CD4-positive, alpha-beta memory T cell (primary cell): ENCODE results near the gene SLC6A16. TPM values are rescaled to one million over a fixed set of nuclear protein-coding genes. Genes with fewer than 3 reads are reported as not detected.

Experiments used
- CTCF ChIA-PET: fragments of 350-600 bp; sonication (Branson Sonifier 250); formaldehyde crosslinking; loops from one replicate; lab custom pipeline; 2021; ENCODE audit warnings: inconsistent platforms; ENCODE audit not compliant: partially characterized antibody; lab: Charles Lee
- POLR2A ChIA-PET: fragments of 350-600 bp; sonication (Branson Sonifier 250); formaldehyde crosslinking; loops from one replicate; lab custom pipeline; 2021; ENCODE audit not compliant: partially characterized antibody; lab: Charles Lee
- DNase-seq, 5 donors: peaks; one replicate each; pipeline versions ENCODE4 v3.0.0 to v3.0.0-alpha.2; 2020 to 2022; ENCODE audit warnings: mixed read lengths in 1 of 5
- H3K27ac ChIP-seq: one replicate; pipeline ENCODE4 v1.7.0; 2013; ENCODE audit warnings: low read depth, low read length
- H3K27me3 ChIP-seq: 2 replicates; pipeline ENCODE4 v1.7.0; 2013; ENCODE audit warnings: mild to moderate bottlenecking, low read length, moderate library complexity; ENCODE audit not compliant: insufficient read depth
- H3K36me3 ChIP-seq: 2 replicates; pipeline ENCODE4 v1.7.0; 2013; ENCODE audit warnings: mild to moderate bottlenecking, low read length, moderate library complexity; ENCODE audit not compliant: insufficient read depth
- H3K4me1 ChIP-seq: 2 replicates; pipeline ENCODE4 v1.7.0; 2013; ENCODE audit warnings: mild to moderate bottlenecking, low read length, moderate library complexity; ENCODE audit not compliant: insufficient read depth
- H3K4me3 ChIP-seq, 2 donors: one replicate each; pipeline ENCODE4 v1.7.0; 2013; ENCODE audit warnings: low read length in 2 of 2, mild to moderate bottlenecking in 1 of 2
- H3K9me3 ChIP-seq, 2 donors: one replicate each; pipeline ENCODE4 v1.7.0; 2013; ENCODE audit warnings: low read length in 2 of 2, control low read depth in 1 of 2; ENCODE audit not compliant: control insufficient read depth in 1 of 2
- H3K27ac Mint-ChIP-seq, 7 donors: one replicate each; pipeline ENCODE4 v1.8.0; 2020 to 2021; ENCODE audit warnings: mixed read lengths in 7 of 7, mild to moderate bottlenecking in 6 of 7, inconsistent platforms in 3 of 7, moderate library complexity in 3 of 7
- H3K27me3 Mint-ChIP-seq, 2 donors: one replicate each; pipeline ENCODE4 v1.8.0; 2020 to 2021; ENCODE audit warnings: mixed read lengths in 2 of 2
- H3K36me3 Mint-ChIP-seq, 2 donors: one replicate each; pipeline ENCODE4 v1.8.0; 2020 to 2021; ENCODE audit warnings: mixed read lengths in 2 of 2, inconsistent platforms in 1 of 2, mild to moderate bottlenecking in 1 of 2
- H3K4me1 Mint-ChIP-seq, 4 donors: one replicate each; pipeline ENCODE4 v1.8.0; 2020 to 2021; ENCODE audit warnings: mixed read lengths in 4 of 4, mild to moderate bottlenecking in 1 of 4
- H3K4me3 Mint-ChIP-seq, 8 donors: one replicate each; pipeline ENCODE4 v1.8.0; 2020 to 2021; ENCODE audit warnings: mixed read lengths in 8 of 8, mild to moderate bottlenecking in 7 of 8, moderate library complexity in 6 of 8, inconsistent platforms in 3 of 8
- H3K9me3 Mint-ChIP-seq, 8 donors: one replicate each; pipeline ENCODE4 v1.8.0; 2020 to 2021; ENCODE audit warnings: mixed read lengths in 8 of 8, mild to moderate bottlenecking in 5 of 8, inconsistent platforms in 3 of 8, moderate library complexity in 1 of 8
- intact Hi-C: fragments of 100-400 bp; cut with micrococcal nuclease; formaldehyde crosslinking; loops from one replicate; pipeline ENCODE4 v1.15.1; 2023
- polyA plus RNA-seq, 2 donors: library from polyadenylated mRNA; unstranded; fragments of 300-500 nt; fragmentation: Illumina TruSeq; gene quantifications; one replicate each; pipeline ENCODE4 v1.2.3, GENCODE V29; 2021
- total RNA-seq, 2 experiments: library from RNA; stranded (reverse); gene quantifications; one replicate each; pipeline ENCODE4 v1.2.3, GENCODE V29; 2021

Gene SLC6A16
- total and polyA plus RNA-seq, 4 experiments from 2014 or later = 1.1 to 5.1 (median 3.0) TPM

GRCh38 chr19:49357186-49357585 lies 32.2 kb upstream of the SLC6A16 start:
- Mint-ChIP-seq H3K9me3 (no peaks in the 10 kb centered on the region), H3K4me3 (no peak overlapping the region), H3K27me3 (peaks cover 19 to 22% of the 10 kb centered on the region in 2 donors), H3K4me1 (peaks cover 12 to 23% (median 16%) of the 10 kb centered on the region in 4 donors), H3K27ac (no peak overlapping the region), H3K36me3 (no peaks in the 10 kb centered on the region)
- Histone ChIP-seq H3K4me3 (no peak overlapping the region), H3K4me1 (peaks cover 16% of the 10 kb centered on the region), H3K9me3 (no peaks in the 10 kb centered on the region), H3K27me3 (no peaks in the 10 kb centered on the region), H3K36me3 (no peaks in the 10 kb centered on the region), H3K27ac (no peak overlapping the region)
- ChIA-PET CTCF (no interaction called here), POLR2A (no interaction called here)
- DNase-seq = no peak
- intact Hi-C loops = no loop called here

GRCh38 chr19:49356382-49356781 lies 31.4 kb upstream of the SLC6A16 start:
- Histone ChIP-seq H3K4me1 (peaks cover 9% of the 10 kb centered on the region), H3K27me3 (no peaks in the 10 kb centered on the region), H3K9me3 (no peaks in the 10 kb centered on the region), H3K27ac (no peak overlapping the region), H3K4me3 (no peak overlapping the region), H3K36me3 (no peaks in the 10 kb centered on the region)
- Mint-ChIP-seq H3K4me1 (peaks cover 9 to 23% (median 13%) of the 10 kb centered on the region in 4 donors), H3K27me3 (peaks cover 14 to 19% of the 10 kb centered on the region in 2 donors), H3K27ac (no peak overlapping the region), H3K9me3 (no peaks in the 10 kb centered on the region), H3K36me3 (no peaks in the 10 kb centered on the region), H3K4me3 (no peak overlapping the region)
- ChIA-PET POLR2A (no interaction called here), CTCF (no interaction called here)
- intact Hi-C loops = no loop called here
- no peak for DNase-seq

GRCh38 chr19:49355909-49356353 lies 30.9 kb upstream of the SLC6A16 start:
- Mint-ChIP-seq H3K4me1 (peaks cover 7 to 23% (median 12%) of the 10 kb centered on the region in 4 donors), H3K27me3 (peaks cover 13 to 19% of the 10 kb centered on the region in 2 donors), H3K9me3 (no peaks in the 10 kb centered on the region), H3K36me3 (no peaks in the 10 kb centered on the region), H3K4me3 (no peak overlapping the region), H3K27ac (no peak overlapping the region)
- CTCF ChIA-PET = no interaction called here
- POLR2A ChIA-PET = no interaction called here
- H3K4me3 ChIP-seq = no peak overlapping the region
- no peaks in the 10 kb centered on the region for H3K9me3 ChIP-seq
- DNase-seq = no peak
- H3K36me3 ChIP-seq = no peaks in the 10 kb centered on the region
- H3K27ac ChIP-seq = no peak overlapping the region
- H3K4me1 ChIP-seq = peaks cover 9% of the 10 kb centered on the region
- no peaks in the 10 kb centered on the region for H3K27me3 ChIP-seq
- intact Hi-C loops = no loop called here

GRCh38 chr19:49349567-49349966 lies 24.6 kb upstream of the SLC6A16 start:
- Histone ChIP-seq H3K36me3 (no peaks in the 10 kb centered on the region), H3K27ac (no peak overlapping the region), H3K9me3 (no peaks in the 10 kb centered on the region), H3K27me3 (no peaks in the 10 kb centered on the region), H3K4me1 (no peaks in the 10 kb centered on the region), H3K4me3 (no peak overlapping the region)
- Mint-ChIP-seq H3K27me3 (peaks cover 5 to 8% of the 10 kb centered on the region in 2 donors), H3K4me1 (peaks cover 1 to 6% (median 5%) of the 10 kb centered on the region in 4 donors), H3K36me3 (no peaks in the 10 kb centered on the region), H3K9me3 (peaks cover 0 to 2% (median 0%) of the 10 kb centered on the region in 8 donors), H3K4me3 (no peak overlapping the region), H3K27ac (no peak overlapping the region)
- DNase-seq = no peak
- intact Hi-C loops = no loop called here
- ChIA-PET CTCF (interaction anchor here (0.8 kb wide), 1 partner anchor 22 kb away, joined by 3 read pairs; no protein-coding TSS in a partner anchor), POLR2A (no interaction called here)

- intact Hi-C loops = no loop called here
- no peak overlapping the region for H3K27ac Mint-ChIP-seq
- no peak for DNase-seq
- CTCF ChIA-PET = interaction anchor here (1.0 to 1.9 kb wide), 2 partner anchors 94 to 122 kb away, joined by 3 to 5 read pairs; no protein-coding TSS in a partner anchor
- Histone ChIP-seq H3K9me3 (no peaks in the 10 kb centered on the region), H3K36me3 (no peaks in the 10 kb centered on the region), H3K27ac (no peak overlapping the region), H3K4me1 (no peaks in the 10 kb centered on the region), H3K27me3 (no peaks in the 10 kb centered on the region), H3K4me3 (no peak overlapping the region)
- peaks cover 3 to 5% of the 10 kb centered on the region in 2 donors for H3K27me3 Mint-ChIP-seq
- H3K4me3 Mint-ChIP-seq = no peak overlapping the region
- POLR2A ChIA-PET = interaction anchor here (1.1 to 1.7 kb wide), 2 partner anchors 13 to 15 kb away, joined by 4 read pairs; partner anchors contain the start of gene CD37
- H3K4me1 Mint-ChIP-seq = peaks cover 1 to 7% (median 6%) of the 10 kb centered on the region in 4 donors
- H3K36me3 Mint-ChIP-seq = no peaks in the 10 kb centered on the region
- H3K9me3 Mint-ChIP-seq = peaks cover 0 to 2% (median 0%) of the 10 kb centered on the region in 8 donors
These were observed 23.6 kb upstream of the SLC6A16 start for GRCh38 chr19:49348305-49349189.

- peaks cover 0 to 2% (median 0%) of the 10 kb centered on the region in 8 donors for H3K9me3 Mint-ChIP-seq
- intact Hi-C loops = no loop called here
- Histone ChIP-seq H3K27ac (no peak overlapping the region), H3K36me3 (no peaks in the 10 kb centered on the region), H3K4me3 (no peak overlapping the region), H3K9me3 (no peaks in the 10 kb centered on the region), H3K27me3 (no peaks in the 10 kb centered on the region), H3K4me1 (no peaks in the 10 kb centered on the region)
- peaks cover 0 to 2% of the 10 kb centered on the region in 2 donors for H3K27me3 Mint-ChIP-seq
- no peak overlapping the region for H3K27ac Mint-ChIP-seq
- ChIA-PET POLR2A (interaction anchor here (1.1 to 1.7 kb wide), 2 partner anchors 13 to 14 kb away, joined by 4 read pairs; partner anchors contain the start of gene CD37), CTCF (interaction anchor here (1.0 to 1.9 kb wide), 2 partner anchors 93 to 122 kb away, joined by 3 to 5 read pairs; no protein-coding TSS in a partner anchor)
- no peak overlapping the region for H3K4me3 Mint-ChIP-seq
- DNase-seq = no peak
- H3K36me3 Mint-ChIP-seq = peaks cover 0 to 2% of the 10 kb centered on the region in 2 donors
- H3K4me1 Mint-ChIP-seq = peaks cover 2 to 9% (median 7%) of the 10 kb centered on the region in 4 donors
These were observed 22.8 kb upstream of the SLC6A16 start for GRCh38 chr19:49347835-49348234.

- Histone ChIP-seq H3K36me3 (no peaks in the 10 kb centered on the region), H3K27ac (no peak overlapping the region), H3K4me1 (no peaks in the 10 kb centered on the region), H3K27me3 (no peaks in the 10 kb centered on the region), H3K4me3 (no peak overlapping the region), H3K9me3 (no peaks in the 10 kb centered on the region)
- Mint-ChIP-seq H3K4me3 (no peak overlapping the region), H3K27ac (no peak overlapping the region), H3K36me3 (peaks cover 0 to 6% of the 10 kb centered on the region in 2 donors), H3K27me3 (peaks cover 0 to 2% of the 10 kb centered on the region in 2 donors), H3K4me1 (peaks cover 5 to 12% (median 8%) of the 10 kb centered on the region in 4 donors), H3K9me3 (peaks cover 0 to 2% (median 0%) of the 10 kb centered on the region in 8 donors)
- intact Hi-C loops = no loop called here
- DNase-seq = no peak
- ChIA-PET CTCF (interaction anchor here (1.9 kb wide), 1 partner anchor 121 kb away, joined by 5 read pairs; no protein-coding TSS in a partner anchor), POLR2A (interaction anchor here (1.0 to 1.7 kb wide), 3 partner anchors 12 to 132 kb away, joined by 3 to 4 read pairs (median 3); partner anchors contain the start of gene CD37)
These were observed 22.2 kb upstream of the SLC6A16 start for GRCh38 chr19:49347191-49347590.
